Measurements from ENCODE around the gene NCAM2.

Gene NCAM2

GRCh38 chr21:21187579-21187978, 189.4 kb downstream of the NCAM2 start:
- CTCF ChIA-PET, result no interaction called here
- Histone ChIP-seq H3K27ac (ENCODE audit: extremely low read depth, low read depth, low read length) (no peak overlapping the region), H3K36me3 (ENCODE audit: control insufficient read depth in 2 of 2, insufficient read depth in 1 of 2, low read length in 2 of 2) (no peaks in the 10 kb centered on the region), H3K4me3 (ENCODE audit: low read depth, low read length) (no peak overlapping the region), H3K4me1 (ENCODE audit: control insufficient read depth, insufficient read depth, low read length) (no peaks in the 10 kb centered on the region), H3K9me3 (ENCODE audit: control insufficient read depth, insufficient read depth, low read depth, low read length) (no peaks in the 10 kb centered on the region; the same call in 1 of the 2 replicates)
- TF ChIP-seq ZNF624 (tag by site-specific recombination; IDR thresholded peaks at IDR 0.05) (no peak), ZNF416 (tag by site-specific recombination; IDR thresholded peaks at IDR 0.05) (no peak), ZNF114 (tag by site-specific recombination; IDR thresholded peaks at IDR 0.05) (no peak), ZNF747 (tag by site-specific recombination; IDR thresholded peaks at IDR 0.05) (no peak), INSM2 (tag by site-specific recombination; IDR thresholded peaks at IDR 0.05) (no peak)
- POLR2A ChIA-PET, result no interaction called here

DNA sequence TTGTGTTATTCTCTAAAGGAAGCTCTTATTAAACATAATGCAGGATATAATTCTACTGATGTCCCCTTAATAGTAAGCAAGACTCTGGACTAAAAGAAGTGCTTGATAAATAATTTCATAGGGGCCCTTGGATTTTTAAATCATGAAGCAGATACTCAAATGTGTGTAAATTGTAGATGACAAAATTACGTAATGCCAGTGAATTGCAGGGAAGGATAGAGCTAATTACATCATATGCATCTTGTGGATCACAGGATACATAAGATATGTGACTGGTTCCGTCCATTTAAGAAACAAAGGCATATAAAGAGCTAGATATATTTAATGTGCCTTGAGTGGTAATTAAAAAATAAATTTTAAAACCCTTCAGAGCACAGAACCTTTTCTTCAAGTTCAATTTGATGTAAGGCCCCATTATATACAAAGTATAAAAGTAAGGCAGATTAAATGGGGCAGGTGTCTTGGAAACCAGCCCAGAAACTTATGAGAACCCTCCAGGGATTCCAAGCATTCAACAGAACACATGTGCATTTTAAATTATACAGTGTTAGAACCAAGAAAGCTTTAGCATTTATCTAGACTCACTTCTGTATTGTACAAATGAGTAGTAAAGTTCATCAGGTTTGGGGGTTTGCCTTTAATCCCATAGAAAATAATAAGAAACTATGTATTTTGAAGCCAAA, 190.4 kb downstream of the NCAM2 start:
- POLR2A ChIA-PET, result no interaction called here
- Histone ChIP-seq H3K4me1 (ENCODE audit: control insufficient read depth, insufficient read depth, low read length) (no peaks in the 10 kb centered on the region), H3K27ac (ENCODE audit: extremely low read depth, low read depth, low read length) (no peak overlapping the region), H3K4me3 (ENCODE audit: low read depth, low read length) (no peak overlapping the region), H3K36me3 (ENCODE audit: control insufficient read depth in 2 of 2, insufficient read depth in 1 of 2, low read length in 2 of 2) (no peaks in the 10 kb centered on the region), H3K9me3 (ENCODE audit: control insufficient read depth, insufficient read depth, low read depth, low read length) (no peaks in the 10 kb centered on the region; the same call in 1 of the 2 replicates)
- TF ChIP-seq, protein P1, sequence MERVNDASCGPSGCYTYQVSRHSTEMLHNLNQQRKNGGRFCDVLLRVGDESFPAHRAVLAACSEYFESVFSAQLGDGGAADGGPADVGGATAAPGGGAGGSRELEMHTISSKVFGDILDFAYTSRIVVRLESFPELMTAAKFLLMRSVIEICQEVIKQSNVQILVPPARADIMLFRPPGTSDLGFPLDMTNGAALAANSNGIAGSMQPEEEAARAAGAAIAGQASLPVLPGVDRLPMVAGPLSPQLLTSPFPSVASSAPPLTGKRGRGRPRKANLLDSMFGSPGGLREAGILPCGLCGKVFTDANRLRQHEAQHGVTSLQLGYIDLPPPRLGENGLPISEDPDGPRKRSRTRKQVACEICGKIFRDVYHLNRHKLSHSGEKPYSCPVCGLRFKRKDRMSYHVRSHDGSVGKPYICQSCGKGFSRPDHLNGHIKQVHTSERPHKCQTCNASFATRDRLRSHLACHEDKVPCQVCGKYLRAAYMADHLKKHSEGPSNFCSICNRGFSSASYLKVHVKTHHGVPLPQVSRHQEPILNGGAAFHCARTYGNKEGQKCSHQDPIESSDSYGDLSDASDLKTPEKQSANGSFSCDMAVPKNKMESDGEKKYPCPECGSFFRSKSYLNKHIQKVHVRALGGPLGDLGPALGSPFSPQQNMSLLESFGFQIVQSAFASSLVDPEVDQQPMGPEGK (tag by site-specific recombination; IDR thresholded peaks at IDR 0.05), result no peak
- TF ChIP-seq PRDM1 (tag by site-specific recombination; IDR thresholded peaks at IDR 0.05), result no peak
- no peak for TF ChIP-seq ZNF629 (tag by site-specific recombination; IDR thresholded peaks at IDR 0.05)
- TF ChIP-seq GFI1B (tag by site-specific recombination; IDR thresholded peaks at IDR 0.05), result no peak
- no peak for TF ChIP-seq ZIC2 (tag by site-specific recombination; IDR thresholded peaks at IDR 0.05)
- no peak for TF ChIP-seq SCRT1 (tag by site-specific recombination; IDR thresholded peaks at IDR 0.05; ENCODE audit: borderline replicate concordance)
- TF ChIP-seq GLI2 (tag by site-specific recombination; IDR thresholded peaks at IDR 0.05; ENCODE audit: borderline replicate concordance, low read depth), result no peak
- TF ChIP-seq ZNF639 (tag by site-specific recombination; IDR thresholded peaks at IDR 0.05), result no peak
- TF ChIP-seq ZNF549 (tag by site-specific recombination; IDR thresholded peaks at IDR 0.05), result no peak
- no peak for TF ChIP-seq SP3 (tag by site-specific recombination; IDR thresholded peaks at IDR 0.05)
- CTCF ChIA-PET, result interaction anchor here (0.6 kb wide), 1 partner anchor 1050 kb away, joined by 4 read pairs; no protein-coding TSS in a partner anchor

- no peak overlapping the region for H3K4me3 ChIP-seq (ENCODE audit: low read depth, low read length)
- CTCF ChIA-PET, result interaction anchor here (0.7 to 0.8 kb wide), 2 partner anchors 12 to 36 kb away, joined by 3 to 4 read pairs; no protein-coding TSS in a partner anchor
- no peak overlapping the region for H3K27ac ChIP-seq (ENCODE audit: extremely low read depth, low read depth, low read length)
- no peaks in the 10 kb centered on the region for H3K36me3 ChIP-seq (ENCODE audit: control insufficient read depth in 2 of 2, insufficient read depth in 1 of 2, low read length in 2 of 2)
- no peaks in the 10 kb centered on the region for H3K4me1 ChIP-seq (ENCODE audit: control insufficient read depth, insufficient read depth, low read length)
- POLR2A ChIA-PET, result no interaction called here
- no peaks in the 10 kb centered on the region; the same call in 1 of the 2 replicates for H3K9me3 ChIP-seq (ENCODE audit: control insufficient read depth, insufficient read depth, low read depth, low read length)
- no peak for TF ChIP-seq ZNF112 (tag by site-specific recombination; IDR thresholded peaks at IDR 0.05)
- no peak for TF ChIP-seq ZNF16 (tag by site-specific recombination; IDR thresholded peaks at IDR 0.05; ENCODE audit: low read depth)
- TF ChIP-seq, protein P2, sequence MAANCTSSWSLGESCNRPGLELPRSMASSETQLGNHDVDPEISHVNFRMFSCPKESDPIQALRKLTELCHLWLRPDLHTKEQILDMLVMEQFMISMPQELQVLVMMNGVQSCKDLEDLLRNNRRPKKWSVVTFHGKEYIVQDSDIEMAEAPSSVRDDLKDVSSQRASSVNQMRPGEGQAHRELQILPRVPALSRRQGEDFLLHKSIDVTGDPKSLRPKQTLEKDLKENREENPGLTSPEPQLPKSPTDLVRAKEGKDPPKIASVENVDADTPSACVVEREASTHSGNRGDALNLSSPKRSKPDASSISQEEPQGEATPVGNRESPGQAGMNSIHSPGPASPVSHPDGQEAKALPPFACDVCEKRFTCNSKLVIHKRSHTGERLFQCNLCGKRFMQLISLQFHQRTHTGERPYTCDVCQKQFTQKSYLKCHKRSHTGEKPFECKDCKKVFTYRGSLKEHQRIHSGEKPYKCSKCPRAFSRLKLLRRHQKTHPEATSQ (tag by site-specific recombination; IDR thresholded peaks at IDR 0.05), result no peak
- no peak for TF ChIP-seq ZBTB20 (tag by site-specific recombination; IDR thresholded peaks at IDR 0.05)
- no peak for TF ChIP-seq OSR2 (tag by site-specific recombination; IDR thresholded peaks at IDR 0.05)
- TF ChIP-seq, protein P3, sequence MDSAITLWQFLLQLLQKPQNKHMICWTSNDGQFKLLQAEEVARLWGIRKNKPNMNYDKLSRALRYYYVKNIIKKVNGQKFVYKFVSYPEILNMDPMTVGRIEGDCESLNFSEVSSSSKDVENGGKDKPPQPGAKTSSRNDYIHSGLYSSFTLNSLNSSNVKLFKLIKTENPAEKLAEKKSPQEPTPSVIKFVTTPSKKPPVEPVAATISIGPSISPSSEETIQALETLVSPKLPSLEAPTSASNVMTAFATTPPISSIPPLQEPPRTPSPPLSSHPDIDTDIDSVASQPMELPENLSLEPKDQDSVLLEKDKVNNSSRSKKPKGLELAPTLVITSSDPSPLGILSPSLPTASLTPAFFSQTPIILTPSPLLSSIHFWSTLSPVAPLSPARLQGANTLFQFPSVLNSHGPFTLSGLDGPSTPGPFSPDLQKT (IDR thresholded peaks at IDR 0.05; ENCODE audit: borderline replicate concordance, low read depth, low read length), result no peak
- TF ChIP-seq ZNF202 (tag by site-specific recombination; IDR thresholded peaks at IDR 0.05; ENCODE audit: borderline replicate concordance), result no peak
Measured at GRCh38 chr21:21195417-21195943, 197.3 kb downstream of the NCAM2 start.
